Measurements from ENCODE around the gene SLC35A2. TPM values are rescaled to one million over a fixed set of nuclear protein-coding genes. Genes with fewer than 3 reads are reported as not detected.

Gene SLC35A2
- total and polyA plus RNA-seq, 2 experiments from 2014 or later: 40.8 to 95.9 TPM

DNA sequence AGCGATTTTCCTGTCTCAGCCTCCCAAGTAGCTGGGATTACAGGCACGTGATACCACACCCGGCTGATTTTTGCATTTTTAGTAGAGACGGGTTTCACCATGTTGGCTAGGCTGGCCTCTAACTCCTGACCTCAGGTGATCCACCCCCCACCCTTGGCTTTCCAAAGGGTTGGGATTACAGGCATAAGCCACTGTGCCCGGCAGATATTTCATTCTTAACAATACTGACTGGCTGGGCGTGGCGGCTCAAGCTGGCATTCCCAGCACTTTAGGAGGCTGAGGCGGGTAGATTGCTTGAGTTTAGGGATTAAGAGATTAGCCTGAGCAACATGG, 12.4 kb downstream of the SLC35A2 start:
- no peaks in the 10 kb centered on the region for H3K27me3 ChIP-seq
- TF ChIP-seq EZH2phosphoT487 (IDR thresholded peaks at IDR 0.05; ENCODE audit: low read depth, severe bottlenecking, unreplicated experiment) (no peak), EZH2 (IDR thresholded peaks at IDR 0.05; ENCODE audit: borderline replicate concordance) (no peak)
- TF ChIP-seq, protein P1, sequence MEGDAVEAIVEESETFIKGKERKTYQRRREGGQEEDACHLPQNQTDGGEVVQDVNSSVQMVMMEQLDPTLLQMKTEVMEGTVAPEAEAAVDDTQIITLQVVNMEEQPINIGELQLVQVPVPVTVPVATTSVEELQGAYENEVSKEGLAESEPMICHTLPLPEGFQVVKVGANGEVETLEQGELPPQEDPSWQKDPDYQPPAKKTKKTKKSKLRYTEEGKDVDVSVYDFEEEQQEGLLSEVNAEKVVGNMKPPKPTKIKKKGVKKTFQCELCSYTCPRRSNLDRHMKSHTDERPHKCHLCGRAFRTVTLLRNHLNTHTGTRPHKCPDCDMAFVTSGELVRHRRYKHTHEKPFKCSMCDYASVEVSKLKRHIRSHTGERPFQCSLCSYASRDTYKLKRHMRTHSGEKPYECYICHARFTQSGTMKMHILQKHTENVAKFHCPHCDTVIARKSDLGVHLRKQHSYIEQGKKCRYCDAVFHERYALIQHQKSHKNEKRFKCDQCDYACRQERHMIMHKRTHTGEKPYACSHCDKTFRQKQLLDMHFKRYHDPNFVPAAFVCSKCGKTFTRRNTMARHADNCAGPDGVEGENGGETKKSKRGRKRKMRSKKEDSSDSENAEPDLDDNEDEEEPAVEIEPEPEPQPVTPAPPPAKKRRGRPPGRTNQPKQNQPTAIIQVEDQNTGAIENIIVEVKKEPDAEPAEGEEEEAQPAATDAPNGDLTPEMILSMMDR (IDR thresholded peaks at IDR 0.05; ENCODE audit: poor library complexity): no peak
- no peak for DNase-seq (ENCODE audit: low spot score)
- WGBS (ENCODE audit: low lambda C conversion rate, missing lambda C conversion rate): 90% methylated on average over 8 of the region's 8 CpGs
- no peak overlapping the region for H3K4me3 ChIP-seq
- H2AFZ ChIP-seq: no peak overlapping the region
- no peaks in the 10 kb centered on the region for H3K9me2 ChIP-seq (replicated peaks; ENCODE audit: insufficient read depth)
- H4K20me1 ChIP-seq (ENCODE audit: insufficient read depth, poor library complexity, severe bottlenecking): no peaks in the 10 kb centered on the region
- H3K4me1 ChIP-seq (ENCODE audit: insufficient read depth): no peaks in the 10 kb centered on the region
- no peak overlapping the region for H3K27ac ChIP-seq
- no peaks in the 10 kb centered on the region for H3K9me3 ChIP-seq (ENCODE audit: low read depth)
- no peaks in the 10 kb centered on the region for H3K36me3 ChIP-seq (replicated peaks; ENCODE audit: insufficient read depth, low read depth)
- peak overlapping the region; percentile 76 for H3K4me2 ChIP-seq
- peaks cover 31% of the 10 kb centered on the region for H3K79me2 ChIP-seq

DNA sequence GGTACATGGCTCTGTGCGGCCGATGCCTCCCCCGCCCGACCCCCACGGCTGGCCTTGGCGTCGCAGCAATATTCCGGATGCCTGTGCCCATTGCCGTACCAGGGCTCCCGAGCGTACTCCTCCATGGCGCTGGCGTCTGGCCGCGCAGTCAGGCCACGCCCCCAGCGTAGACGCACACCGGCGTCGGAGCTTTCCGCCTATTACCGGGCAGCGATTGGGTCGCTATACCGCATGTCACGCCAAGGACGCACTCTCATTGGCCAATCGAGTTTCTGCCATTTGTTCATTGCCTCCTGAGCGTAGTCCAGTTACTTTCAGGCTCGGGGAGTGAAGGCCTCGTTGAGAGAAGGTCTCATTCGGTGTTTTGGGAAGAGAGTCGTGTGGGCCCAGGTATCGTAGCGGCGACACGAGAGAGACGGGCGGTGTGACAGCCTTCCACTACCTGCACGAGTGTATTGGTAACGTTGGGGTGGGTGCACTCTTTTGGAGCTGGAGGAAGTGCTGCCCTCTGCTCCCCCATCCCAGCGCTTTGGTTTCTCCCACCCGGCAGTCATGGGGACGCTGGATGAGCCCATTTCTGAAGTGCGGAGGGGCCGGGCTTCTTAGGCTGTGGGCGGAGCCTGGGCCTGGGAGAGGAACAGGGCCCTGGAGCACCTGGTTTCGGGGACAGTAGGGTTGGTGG, 13.7 kb downstream of the SLC35A2 start, which contains the start of the genes PQBP1 and TIMM17B:
Gene PQBP1 (plus strand): TSS at position 306 of the 682 bp plus-strand sequence. CDS start 580 bp downstream, outside the sequence.
Gene TIMM17B (minus strand): TSS at position 144 of the 682 bp plus-strand sequence. CDS start 19 bp downstream, at position 125.
- peak within 1 kb of the TSS; percentile 56 for H3K4me3 ChIP-seq
- H3K9me3 ChIP-seq (ENCODE audit: low read depth): no peaks in the 10 kb centered on the region
- no peaks in the 10 kb centered on the region for H3K4me1 ChIP-seq (ENCODE audit: insufficient read depth)
- no peaks in the 10 kb centered on the region for H3K27me3 ChIP-seq
- no peaks in the 10 kb centered on the region for H3K9me2 ChIP-seq (replicated peaks; ENCODE audit: insufficient read depth)
- peak; percentile 94 for DNase-seq (ENCODE audit: low spot score)
- peak within 1 kb of the TSS; percentile 99 for H3K27ac ChIP-seq
- WGBS (ENCODE audit: low lambda C conversion rate, missing lambda C conversion rate): 36% methylated on average over 47 of the region's 49 CpGs
- TF ChIP-seq EZH2phosphoT487 (IDR thresholded peaks at IDR 0.05; ENCODE audit: low read depth, severe bottlenecking, unreplicated experiment): no peak
- TF ChIP-seq, protein P1 (IDR thresholded peaks at IDR 0.05; ENCODE audit: poor library complexity): no peak
- TF ChIP-seq EZH2 (IDR thresholded peaks at IDR 0.05; ENCODE audit: borderline replicate concordance): no peak
- H3K36me3 ChIP-seq (replicated peaks; ENCODE audit: insufficient read depth, low read depth): no peaks in the 10 kb centered on the region
- no peak within 1 kb of the TSS for H2AFZ ChIP-seq
- peak within 1 kb of the TSS; percentile 85 for H3K4me2 ChIP-seq
- H4K20me1 ChIP-seq (ENCODE audit: insufficient read depth, poor library complexity, severe bottlenecking): no peaks in the 10 kb centered on the region
- peaks cover 31% of the 10 kb centered on the region for H3K79me2 ChIP-seq

DNA sequence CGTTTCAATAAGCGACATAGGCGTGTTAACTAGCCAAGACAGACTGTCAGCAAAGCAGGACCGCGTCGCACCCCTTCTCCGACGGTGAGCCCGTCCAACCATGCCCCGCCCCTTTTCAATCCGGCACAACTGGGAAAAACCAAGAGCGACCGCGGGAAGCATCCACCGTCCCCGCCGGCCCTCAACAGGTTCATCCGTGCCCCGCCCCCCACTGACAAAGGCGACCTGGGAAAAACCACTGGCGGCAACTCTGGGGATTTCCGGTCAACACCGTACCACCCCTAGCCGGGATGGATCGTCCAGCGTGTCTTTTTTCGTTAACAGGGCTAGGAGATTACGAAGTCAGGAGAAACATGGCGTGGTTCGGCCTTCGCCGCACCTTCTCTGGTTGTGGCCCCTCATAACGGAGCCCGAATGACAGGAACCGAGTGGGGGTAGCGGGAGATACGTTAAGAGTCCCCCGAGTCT, 14.3 kb downstream of the SLC35A2 start:
- Histone ChIP-seq H4K20me1 (ENCODE audit: insufficient read depth, poor library complexity, severe bottlenecking) (no peaks in the 10 kb centered on the region), H3K27me3 (no peaks in the 10 kb centered on the region), H3K4me3 (peak overlapping the region; percentile 56), H3K9me3 (ENCODE audit: low read depth) (no peaks in the 10 kb centered on the region), H3K4me2 (peak overlapping the region; percentile 85), H2AFZ (no peak overlapping the region), H3K9me2 (replicated peaks; ENCODE audit: insufficient read depth) (no peaks in the 10 kb centered on the region), H3K79me2 (peaks cover 31% of the 10 kb centered on the region), H3K4me1 (ENCODE audit: insufficient read depth) (peaks cover 2% of the 10 kb centered on the region), H3K36me3 (replicated peaks; ENCODE audit: insufficient read depth, low read depth) (no peaks in the 10 kb centered on the region), H3K27ac (peak overlapping the region; percentile 99)
- peak; percentile 93 for DNase-seq (ENCODE audit: low spot score)
- 42% methylated on average over 33 of the region's 38 CpGs for WGBS (ENCODE audit: low lambda C conversion rate, missing lambda C conversion rate)
- TF ChIP-seq EZH2phosphoT487 (IDR thresholded peaks at IDR 0.05; ENCODE audit: low read depth, severe bottlenecking, unreplicated experiment) (no peak), EZH2 (IDR thresholded peaks at IDR 0.05; ENCODE audit: borderline replicate concordance) (no peak)
- TF ChIP-seq, protein P1 (IDR thresholded peaks at IDR 0.05; ENCODE audit: poor library complexity): no peak
